ENCODE data around the gene CDK14.

The CDK14 gene

GRCh38 chr7:91140982-91141381 is 544.9 kb downstream of the CDK14 start:
- H3K4me3 ChIP-seq (ENCODE audit: extremely low read depth, insufficient read depth, low read length, poor library complexity, severe bottlenecking), result no peak overlapping the region
- no peaks in the 10 kb centered on the region for H3K9me3 ChIP-seq (ENCODE audit: control insufficient read depth, low read length)
- H3K4me1 ChIP-seq (ENCODE audit: control insufficient read depth, insufficient read depth, low read length, poor library complexity, severe bottlenecking), result no peaks in the 10 kb centered on the region
- H3K36me3 ChIP-seq (ENCODE audit: control insufficient read depth, insufficient read depth, low read length), result no peaks in the 10 kb centered on the region
- 41 to 50% methylated on average over 4 of the region's 4 CpGs for WGBS, 2 experiments (ENCODE audit: insufficient coverage in 2 of 2)
- H3K27ac ChIP-seq (ENCODE audit: low read depth, low read length, severe bottlenecking), result no peak overlapping the region

- Histone ChIP-seq H3K9me3 (ENCODE audit: control insufficient read depth, low read length) (no peaks in the 10 kb centered on the region), H3K4me3 (ENCODE audit: extremely low read depth, insufficient read depth, low read length, poor library complexity, severe bottlenecking) (no peak overlapping the region), H3K27ac (ENCODE audit: low read depth, low read length, severe bottlenecking) (no peak overlapping the region), H3K4me1 (ENCODE audit: control insufficient read depth, insufficient read depth, low read length, poor library complexity, severe bottlenecking) (no peaks in the 10 kb centered on the region), H3K36me3 (ENCODE audit: control insufficient read depth, insufficient read depth, low read length) (no peaks in the 10 kb centered on the region)
- WGBS, 2 experiments (ENCODE audit: insufficient coverage in 2 of 2), result no CpG with 5 or more reads among the region's 1 CpG
These were observed 546.6 kb downstream of the CDK14 start for GRCh38 chr7:91142743-91143142.

DNA sequence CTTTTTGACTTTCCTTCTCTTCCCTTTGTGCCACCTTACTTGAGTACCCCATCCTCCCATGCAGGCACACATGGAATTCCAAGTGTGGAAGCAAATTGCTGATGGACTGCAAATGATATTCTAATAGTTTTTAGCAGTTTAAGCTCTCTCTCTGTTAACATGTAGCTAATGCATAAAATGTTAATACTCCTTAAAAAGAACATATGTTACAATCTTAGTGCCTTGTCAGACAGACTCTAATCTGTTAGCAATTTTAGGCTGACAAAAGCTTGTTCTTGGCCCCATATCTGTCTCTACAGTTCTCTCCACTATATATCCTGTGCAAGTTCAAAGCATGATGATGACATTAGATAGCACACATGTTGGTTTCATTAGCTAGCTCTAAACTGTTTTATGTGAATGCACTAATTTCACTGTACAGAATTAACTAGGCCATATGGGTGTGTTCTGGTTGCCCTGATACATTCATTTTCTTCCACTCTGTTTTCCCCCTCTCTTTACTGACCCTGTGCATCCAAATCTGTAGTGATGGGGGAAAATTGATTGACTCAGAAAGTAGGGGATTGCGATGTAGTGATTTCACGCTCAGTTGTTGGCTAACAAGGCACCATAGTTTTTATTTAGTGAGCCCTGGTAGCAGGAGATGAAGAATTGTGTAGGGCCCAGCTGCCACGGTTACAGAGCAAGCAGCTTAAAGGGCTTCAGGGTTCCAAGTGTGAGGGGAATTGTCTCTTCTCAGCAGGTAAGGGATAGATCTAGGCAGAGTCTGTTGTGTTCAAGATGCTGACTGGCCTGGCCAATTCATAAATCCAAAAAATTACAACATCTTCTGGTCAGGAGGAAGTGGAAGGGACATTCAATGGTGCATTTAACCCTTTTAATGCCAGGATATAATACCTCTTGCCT is 553.5 kb downstream of the CDK14 start:
- no peaks in the 10 kb centered on the region for H3K4me1 ChIP-seq (ENCODE audit: control insufficient read depth, insufficient read depth, low read length, poor library complexity, severe bottlenecking)
- H3K9me3 ChIP-seq (ENCODE audit: control insufficient read depth, low read length), result no peaks in the 10 kb centered on the region
- WGBS, 2 experiments (ENCODE audit: insufficient coverage in 2 of 2), result 85 to 86% methylated on average over 2 to 3 of the region's 3 CpGs
- H3K4me3 ChIP-seq (ENCODE audit: extremely low read depth, insufficient read depth, low read length, poor library complexity, severe bottlenecking), result no peak overlapping the region
- no peak overlapping the region for H3K27ac ChIP-seq (ENCODE audit: low read depth, low read length, severe bottlenecking)
- no peaks in the 10 kb centered on the region for H3K36me3 ChIP-seq (ENCODE audit: control insufficient read depth, insufficient read depth, low read length)

DNA sequence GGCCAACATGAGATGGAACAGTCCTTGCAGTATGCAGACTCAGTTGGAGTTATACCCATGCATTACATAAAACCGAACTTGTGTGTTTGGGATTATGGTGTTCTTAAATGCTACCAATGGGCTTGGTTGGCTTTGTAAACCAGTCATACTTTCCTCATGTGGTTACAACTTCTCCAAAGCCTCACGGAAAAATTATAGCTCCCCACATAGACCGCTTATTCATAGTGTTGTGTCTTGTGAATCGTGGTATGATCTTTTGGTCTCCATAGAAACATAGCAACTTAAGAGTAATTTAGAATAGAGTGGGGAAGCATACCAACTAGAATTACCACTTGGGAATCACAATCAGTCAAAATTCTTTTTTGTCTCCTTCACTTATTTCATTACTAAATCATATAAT is 555.8 kb downstream of the CDK14 start:
- Histone ChIP-seq H3K9me3 (ENCODE audit: control insufficient read depth, low read length) (no peaks in the 10 kb centered on the region), H3K4me3 (ENCODE audit: extremely low read depth, insufficient read depth, low read length, poor library complexity, severe bottlenecking) (no peak overlapping the region), H3K36me3 (ENCODE audit: control insufficient read depth, insufficient read depth, low read length) (no peaks in the 10 kb centered on the region), H3K27ac (ENCODE audit: low read depth, low read length, severe bottlenecking) (no peak overlapping the region), H3K4me1 (ENCODE audit: control insufficient read depth, insufficient read depth, low read length, poor library complexity, severe bottlenecking) (no peaks in the 10 kb centered on the region)
- no CpG with 5 or more reads among the region's 4 CpGs for WGBS, 2 experiments (ENCODE audit: insufficient coverage in 2 of 2)

DNA sequence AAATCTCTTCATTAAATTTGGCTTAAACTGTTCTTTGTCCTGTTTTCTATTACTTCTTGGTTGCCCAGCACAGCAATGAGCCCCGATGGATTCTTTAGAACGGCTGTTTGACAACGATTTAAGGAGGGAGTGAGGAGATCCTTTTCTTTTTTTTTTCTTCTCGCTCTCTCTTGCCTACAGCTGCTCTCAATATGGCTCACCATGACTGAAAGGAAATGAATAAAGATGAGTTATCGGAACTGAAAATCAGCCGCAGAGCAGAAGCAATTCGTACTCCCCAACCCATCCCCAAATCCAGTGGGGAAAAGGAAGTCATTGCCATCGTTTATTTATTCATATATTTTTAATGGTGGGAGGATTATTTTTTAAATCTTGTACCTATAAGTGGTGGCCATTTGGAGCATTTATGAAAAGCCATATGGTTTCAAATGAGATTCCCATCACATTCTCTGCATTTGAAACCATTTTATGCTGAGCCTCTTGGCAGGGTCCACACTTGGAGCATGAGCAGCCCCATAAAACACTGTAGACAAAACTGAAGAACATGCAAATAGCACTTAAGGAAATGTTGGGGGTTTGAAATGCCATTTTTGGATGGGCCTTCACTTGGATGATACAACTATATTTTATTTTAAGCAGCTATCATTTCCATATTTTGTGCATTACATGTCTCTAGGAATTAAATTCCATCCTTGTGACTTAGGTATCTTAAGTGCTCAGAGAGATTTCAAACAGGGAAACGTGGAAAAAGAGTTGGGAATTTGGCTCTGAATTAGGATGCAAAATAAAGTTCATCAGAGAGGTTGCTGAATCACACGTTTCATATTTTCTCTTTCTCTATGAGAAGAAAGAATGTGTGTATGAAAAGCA is 560.4 kb downstream of the CDK14 start:
- no peak overlapping the region for H3K27ac ChIP-seq (ENCODE audit: low read depth, low read length, severe bottlenecking)
- 92 to 100% methylated on average over 2 of the region's 10 CpGs for WGBS, 2 experiments (ENCODE audit: insufficient coverage in 2 of 2)
- no peak overlapping the region for H3K4me3 ChIP-seq (ENCODE audit: extremely low read depth, insufficient read depth, low read length, poor library complexity, severe bottlenecking)
- H3K36me3 ChIP-seq (ENCODE audit: control insufficient read depth, insufficient read depth, low read length), result no peaks in the 10 kb centered on the region
- H3K4me1 ChIP-seq (ENCODE audit: control insufficient read depth, insufficient read depth, low read length, poor library complexity, severe bottlenecking), result no peaks in the 10 kb centered on the region
- H3K9me3 ChIP-seq (ENCODE audit: control insufficient read depth, low read length), result no peaks in the 10 kb centered on the region

DNA sequence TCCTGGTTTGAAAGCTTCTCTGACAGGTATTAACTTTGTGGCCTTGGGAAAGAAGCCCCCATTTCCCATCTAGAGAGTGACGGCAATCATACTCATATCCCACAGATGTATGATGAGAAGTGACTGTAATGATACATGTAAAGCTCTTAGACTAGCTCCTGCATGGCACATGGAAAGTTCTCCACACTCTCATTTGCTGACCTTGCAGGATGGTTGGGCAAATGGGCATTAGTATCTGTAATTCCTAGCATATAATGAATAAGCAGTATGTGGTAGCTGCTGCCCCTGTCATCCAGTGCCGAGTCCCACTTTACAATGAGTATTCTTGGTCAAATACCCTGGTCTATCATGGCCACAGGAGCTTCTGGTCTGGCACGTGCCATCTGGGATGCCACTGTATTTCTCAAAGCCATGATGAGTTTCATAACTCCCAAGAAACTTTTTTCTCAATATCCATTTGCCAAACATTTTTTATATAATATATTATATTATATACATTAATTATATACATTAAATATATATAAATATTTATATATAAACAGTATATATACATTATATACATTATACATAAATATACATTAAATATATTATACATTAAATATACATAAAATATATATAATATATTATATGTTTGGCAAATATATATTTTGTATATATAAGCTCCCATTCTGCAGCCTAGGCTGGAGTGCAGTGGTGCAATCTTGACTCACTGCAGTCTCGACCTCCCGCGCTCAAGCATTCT is 561.6 kb downstream of the CDK14 start:
- Histone ChIP-seq H3K36me3 (ENCODE audit: control insufficient read depth, insufficient read depth, low read length) (no peaks in the 10 kb centered on the region), H3K4me1 (ENCODE audit: control insufficient read depth, insufficient read depth, low read length, poor library complexity, severe bottlenecking) (no peaks in the 10 kb centered on the region), H3K4me3 (ENCODE audit: extremely low read depth, insufficient read depth, low read length, poor library complexity, severe bottlenecking) (no peak overlapping the region), H3K9me3 (ENCODE audit: control insufficient read depth, low read length) (no peaks in the 10 kb centered on the region), H3K27ac (ENCODE audit: low read depth, low read length, severe bottlenecking) (no peak overlapping the region)
- 71 to 96% methylated on average over 3 to 5 of the region's 6 CpGs for WGBS, 2 experiments (ENCODE audit: insufficient coverage in 2 of 2)

DNA sequence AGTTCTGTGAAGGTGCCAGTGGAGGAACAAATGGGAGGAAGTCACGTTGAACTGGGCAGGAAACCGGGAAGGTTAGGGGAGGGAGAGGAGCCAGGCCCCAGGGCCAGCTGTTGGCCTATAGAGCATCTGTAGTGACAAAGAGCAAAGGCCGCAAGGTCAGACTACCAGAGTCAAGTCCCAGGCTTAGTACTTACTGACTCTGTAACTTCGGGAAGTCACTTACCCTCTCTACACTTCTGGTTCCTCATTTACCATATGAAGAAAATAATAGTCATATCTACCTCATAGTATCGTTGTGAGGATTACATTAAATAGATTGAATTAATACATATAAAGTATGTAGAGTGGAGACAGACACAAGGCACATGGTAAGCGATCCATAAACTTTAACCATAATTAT is 566.3 kb downstream of the CDK14 start:
- no peaks in the 10 kb centered on the region for H3K36me3 ChIP-seq (ENCODE audit: control insufficient read depth, insufficient read depth, low read length)
- WGBS, 2 experiments (ENCODE audit: insufficient coverage in 2 of 2), result 65 to 88% methylated on average over 2 to 3 of the region's 6 CpGs

GRCh38 chr7:91164506-91164905 is 568.4 kb downstream of the CDK14 start:
- no peak overlapping the region for H3K27ac ChIP-seq (ENCODE audit: low read depth, low read length, severe bottlenecking)
- WGBS, 2 experiments (ENCODE audit: insufficient coverage in 2 of 2), result 90 to 92% methylated on average over 1 to 2 of the region's 2 CpGs
- H3K36me3 ChIP-seq (ENCODE audit: control insufficient read depth, insufficient read depth, low read length), result no peaks in the 10 kb centered on the region
- H3K4me1 ChIP-seq (ENCODE audit: control insufficient read depth, insufficient read depth, low read length, poor library complexity, severe bottlenecking), result peaks cover 4% of the 10 kb centered on the region
- no peak overlapping the region for H3K4me3 ChIP-seq (ENCODE audit: extremely low read depth, insufficient read depth, low read length, poor library complexity, severe bottlenecking)
- no peaks in the 10 kb centered on the region for H3K9me3 ChIP-seq (ENCODE audit: control insufficient read depth, low read length)

More for the DNA sequence above, 566.3 kb downstream of the CDK14 start:
- no peak overlapping the region for H3K4me3 ChIP-seq (ENCODE audit: extremely low read depth, insufficient read depth, low read length, poor library complexity, severe bottlenecking)
- peaks cover 4% of the 10 kb centered on the region for H3K4me1 ChIP-seq (ENCODE audit: control insufficient read depth, insufficient read depth, low read length, poor library complexity, severe bottlenecking)
- no peak overlapping the region for H3K27ac ChIP-seq (ENCODE audit: low read depth, low read length, severe bottlenecking)
- H3K9me3 ChIP-seq (ENCODE audit: control insufficient read depth, low read length), result no peaks in the 10 kb centered on the region

GRCh38 chr7:91165006-91165845 is 569.1 kb downstream of the CDK14 start:
- no peak overlapping the region for H3K4me3 ChIP-seq (ENCODE audit: extremely low read depth, insufficient read depth, low read length, poor library complexity, severe bottlenecking)
- no peak overlapping the region for H3K27ac ChIP-seq (ENCODE audit: low read depth, low read length, severe bottlenecking)
- H3K4me1 ChIP-seq (ENCODE audit: control insufficient read depth, insufficient read depth, low read length, poor library complexity, severe bottlenecking), result peaks cover 4% of the 10 kb centered on the region
- WGBS, 2 experiments (ENCODE audit: insufficient coverage in 2 of 2), result 81 to 100% methylated on average over 5 to 6 of the region's 9 CpGs
- H3K9me3 ChIP-seq (ENCODE audit: control insufficient read depth, low read length), result no peaks in the 10 kb centered on the region
- H3K36me3 ChIP-seq (ENCODE audit: control insufficient read depth, insufficient read depth, low read length), result no peaks in the 10 kb centered on the region

- H3K27ac ChIP-seq (ENCODE audit: low read depth, low read length, severe bottlenecking), result no peak overlapping the region
- WGBS, 2 experiments (ENCODE audit: insufficient coverage in 2 of 2), result 100% methylated on average over 1 of the region's 1 CpG; no CpG with 5 or more reads in 1 of the 2 experiments
These were observed 569.7 kb downstream of the CDK14 start for GRCh38 chr7:91165846-91166230.

More at GRCh38 chr7:91165846-91166230, 569.7 kb downstream of the CDK14 start:
- H3K9me3 ChIP-seq (ENCODE audit: control insufficient read depth, low read length), result no peaks in the 10 kb centered on the region
- peaks cover 4% of the 10 kb centered on the region for H3K4me1 ChIP-seq (ENCODE audit: control insufficient read depth, insufficient read depth, low read length, poor library complexity, severe bottlenecking)
- no peak overlapping the region for H3K4me3 ChIP-seq (ENCODE audit: extremely low read depth, insufficient read depth, low read length, poor library complexity, severe bottlenecking)
- no peaks in the 10 kb centered on the region for H3K36me3 ChIP-seq (ENCODE audit: control insufficient read depth, insufficient read depth, low read length)

Data from mesodermal cell (in vitro differentiated cells).